Naive thymus-derived CD4-positive, alpha-beta T cell (primary cell): ENCODE measurements around the gene COLEC11. TPM values are rescaled to one million over a fixed set of nuclear protein-coding genes. Genes with fewer than 3 reads are reported as not detected.
"Not testable (repeated sequence)": the region's sequence is repeated elsewhere in the genome, so short reads cannot be mapped to it uniquely, and the experiment has no call there.

Experiments
- ATAC-seq: fragments of 150-1000 bp; cut with Tn5 transposase; 2 replicates; pipeline ENCODE4 v1.10.0; 2021; ENCODE audit warnings: mild to moderate bottlenecking, moderate library complexity
- CTCF ChIA-PET: fragments of 350-600 bp; sonication (Branson Sonifier 250); formaldehyde crosslinking; loops from one replicate; lab custom pipeline; 2021; ENCODE audit warnings: antibody characterized with exemption; lab: Charles Lee
- POLR2A ChIA-PET: fragments of 350-600 bp; sonication (Branson Sonifier 250); formaldehyde crosslinking; loops from one replicate; lab custom pipeline; 2021; ENCODE audit warnings: antibody characterized with exemption, inconsistent platforms; lab: Charles Lee
- DNase-seq, 9 donors: peaks; one replicate each; pipeline versions ENCODE4 v3.0.0 to v3.0.0-alpha.2; 2020 to 2022; ENCODE audit warnings: mixed read lengths in 1 of 9
- H3K27ac ChIP-seq: one replicate; pipeline ENCODE4 v1.7.0; 2013; ENCODE audit warnings: mild to moderate bottlenecking, low read depth, low read length, moderate library complexity
- H3K27me3 ChIP-seq, 2 donors: one replicate each; pipeline ENCODE4 v1.7.0; 2013; ENCODE audit warnings: low read length in 2 of 2, mild to moderate bottlenecking in 2 of 2, moderate library complexity in 2 of 2; ENCODE audit not compliant: control insufficient read depth in 2 of 2, insufficient read depth in 2 of 2
- H3K36me3 ChIP-seq, 3 experiments: 1 replicate in 2 of 3; 2 replicates in 1 of 3; pipeline ENCODE4 v1.7.0; 2013; ENCODE audit warnings: low read length in 3 of 3, mild to moderate bottlenecking in 3 of 3, moderate library complexity in 1 of 3; ENCODE audit not compliant: insufficient read depth in 3 of 3, control insufficient read depth in 2 of 3
- H3K4me1 ChIP-seq, 2 donors: one replicate each; pipeline ENCODE4 v1.7.0; 2013; ENCODE audit warnings: low read length in 2 of 2, mild to moderate bottlenecking in 2 of 2, moderate library complexity in 1 of 2; ENCODE audit not compliant: control insufficient read depth in 2 of 2, insufficient read depth in 2 of 2
- H3K4me3 ChIP-seq: 2 replicates; pipeline ENCODE4 v1.7.0; 2013; ENCODE audit warnings: mild to moderate bottlenecking, low read length
- H3K9me3 ChIP-seq, 3 experiments: 1 replicate in 2 of 3; 2 replicates in 1 of 3; pipeline ENCODE4 v1.7.0; 2013; ENCODE audit warnings: low read length in 3 of 3; ENCODE audit not compliant: control insufficient read depth in 2 of 3
- H3K27ac Mint-ChIP-seq, 9 donors: one replicate each; pipeline ENCODE4 v1.8.0; 2020 to 2022; ENCODE audit warnings: mixed read lengths in 9 of 9, mild to moderate bottlenecking in 8 of 9, moderate library complexity in 5 of 9, inconsistent platforms in 2 of 9
- H3K27me3 Mint-ChIP-seq, 5 donors: one replicate each; pipeline ENCODE4 v1.8.0; 2021 to 2022; ENCODE audit warnings: mixed read lengths in 5 of 5, mild to moderate bottlenecking in 1 of 5
- H3K36me3 Mint-ChIP-seq, 5 donors: one replicate each; pipeline ENCODE4 v1.8.0; 2020 to 2022; ENCODE audit warnings: mixed read lengths in 5 of 5, mild to moderate bottlenecking in 3 of 5, inconsistent platforms in 1 of 5
- H3K4me1 Mint-ChIP-seq, 7 donors: one replicate each; pipeline ENCODE4 v1.8.0; 2020 to 2022; ENCODE audit warnings: mixed read lengths in 7 of 7, mild to moderate bottlenecking in 3 of 7, inconsistent platforms in 1 of 7
- H3K4me3 Mint-ChIP-seq, 10 donors: one replicate each; pipeline ENCODE4 v1.8.0; 2020 to 2022; ENCODE audit warnings: mild to moderate bottlenecking in 10 of 10, mixed read lengths in 10 of 10, moderate library complexity in 6 of 10, inconsistent platforms in 2 of 10
- H3K9me3 Mint-ChIP-seq, 11 donors: one replicate each; pipeline ENCODE4 v1.8.0; 2020 to 2022; ENCODE audit warnings: mixed read lengths in 11 of 11, mild to moderate bottlenecking in 4 of 11, inconsistent platforms in 1 of 11, moderate library complexity in 1 of 11
- intact Hi-C, 2 donors: fragments of 100-400 bp; cut with micrococcal nuclease; formaldehyde crosslinking; loops; one replicate each; pipeline ENCODE4 v1.15.1; 2023
- polyA plus RNA-seq, 2 donors: library from polyadenylated mRNA; unstranded; fragments of 300-500 nt; fragmentation: Illumina TruSeq; gene quantifications; one replicate each; pipeline ENCODE4 v1.2.3, GENCODE V29; 2021
- total RNA-seq, 6 experiments: library from RNA in 5 of 6; stranded (reverse) in 5 of 6; gene quantifications; 1 replicate in 5 of 6; 2 replicates in 1 of 6; pipeline ENCODE4 v1.2.3 and lab custom pipeline; 2021 to 2026

COLEC11 gene
- total and polyA plus RNA-seq, 7 experiments from 2014 or later = 0.46 to 0.48 TPM; not detected in 5

- Mint-ChIP-seq H3K36me3 (no peaks in the 10 kb centered on the region), H3K9me3 (no peaks in the 10 kb centered on the region), H3K4me1 (no peaks in the 10 kb centered on the region), H3K4me3 (no peak overlapping the region), H3K27ac (no peak overlapping the region), H3K27me3 (peaks cover 0 to 10% (median 0%) of the 10 kb centered on the region in 5 donors)
- Histone ChIP-seq H3K27ac (no peak overlapping the region), H3K4me3 (no peak overlapping the region), H3K36me3 (no peaks in the 10 kb centered on the region), H3K9me3 (no peaks in the 10 kb centered on the region), H3K27me3 (no peaks in the 10 kb centered on the region), H3K4me1 (no peaks in the 10 kb centered on the region)
- intact Hi-C loops = no loop called here
- ChIA-PET POLR2A (no interaction called here), CTCF (interaction anchor here (0.8 kb wide), 1 partner anchor 8 kb away, joined by 3 read pairs; no protein-coding TSS in a partner anchor)
- DNase-seq (no peak), ATAC-seq (no peak)
Measured at GRCh38 chr2:3633982-3634595, 39.2 kb downstream of the COLEC11 start.

DNA sequence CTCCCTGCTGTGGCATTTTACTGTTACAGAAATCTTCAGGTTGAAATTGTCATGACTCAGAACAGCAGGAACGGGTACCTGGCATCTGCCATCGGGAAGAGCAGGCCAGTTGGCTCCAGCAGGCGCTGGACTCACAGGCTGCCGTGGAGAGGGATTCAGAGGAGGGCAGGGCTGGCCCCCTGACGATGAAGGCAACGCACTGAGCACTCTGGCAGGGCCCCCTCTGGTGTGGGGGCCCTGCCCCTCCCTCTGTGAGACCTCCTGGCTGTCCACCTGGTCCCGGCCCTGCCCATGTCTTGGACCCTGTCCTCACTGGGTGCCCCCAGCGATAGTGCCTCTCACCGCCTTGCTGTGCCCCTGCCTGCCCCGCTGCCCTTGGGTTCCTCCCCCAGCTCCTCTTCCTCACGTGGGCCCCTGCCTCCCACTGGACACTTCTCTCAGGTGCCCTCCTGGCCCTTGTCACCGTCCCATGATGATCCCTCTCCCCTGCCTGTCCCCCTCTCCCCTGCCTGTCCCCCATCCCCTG lies 39.7 kb downstream of the COLEC11 start:
- Histone ChIP-seq H3K4me1 (no peaks in the 10 kb centered on the region), H3K4me3 (no peak overlapping the region), H3K36me3 (no peaks in the 10 kb centered on the region), H3K9me3 (no peaks in the 10 kb centered on the region), H3K27ac (no peak overlapping the region), H3K27me3 (no peaks in the 10 kb centered on the region)
- Mint-ChIP-seq H3K9me3 (no peaks in the 10 kb centered on the region), H3K27ac (no peak overlapping the region), H3K27me3 (peaks cover 0 to 10% (median 0%) of the 10 kb centered on the region in 5 donors), H3K36me3 (no peaks in the 10 kb centered on the region), H3K4me3 (no peak overlapping the region), H3K4me1 (no peaks in the 10 kb centered on the region)
- ATAC-seq (no peak), DNase-seq (no peak)
- intact Hi-C loops = no loop called here
- ChIA-PET POLR2A (no interaction called here), CTCF (no interaction called here)

DNA sequence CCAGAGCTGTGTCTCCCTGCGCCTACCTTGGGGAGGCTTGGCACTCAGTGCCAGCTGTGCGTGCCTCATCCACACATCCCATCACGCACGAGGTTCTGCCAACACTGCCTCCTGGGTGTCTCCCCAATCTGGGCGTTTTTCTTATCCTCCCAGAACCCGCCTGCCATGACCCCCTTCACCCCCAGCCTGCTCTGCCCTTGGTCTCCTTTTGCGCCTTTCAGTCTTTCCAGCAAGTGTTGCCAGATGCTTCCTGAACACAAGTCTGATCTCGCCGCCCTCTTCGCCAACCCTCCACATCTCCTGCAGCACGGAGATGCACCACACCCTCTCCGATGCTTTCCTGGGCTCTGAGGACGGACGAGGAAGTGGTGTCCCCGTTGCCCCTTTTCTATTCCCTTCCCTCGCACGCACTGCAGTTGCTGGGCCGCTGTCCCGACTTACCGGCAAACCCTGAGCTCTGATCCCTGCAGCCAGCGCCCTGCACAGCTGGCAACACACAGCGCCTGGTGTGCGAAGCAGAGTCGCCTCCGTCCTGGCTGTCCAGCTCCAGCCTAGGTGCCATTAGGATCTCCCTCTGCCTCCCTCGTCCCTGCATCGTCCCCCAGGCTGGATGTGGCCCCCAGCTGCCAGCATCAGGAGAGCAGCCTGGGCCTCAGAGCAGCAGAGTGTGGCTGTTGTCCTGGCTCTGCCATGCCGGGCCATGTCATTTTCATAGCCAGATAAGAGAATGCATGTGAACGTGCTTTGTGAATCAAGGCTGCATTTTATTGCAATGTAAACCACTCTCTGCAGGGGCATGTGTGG lies 40.5 kb downstream of the COLEC11 start:
- no peaks in the 10 kb centered on the region for H3K36me3 Mint-ChIP-seq
- H3K9me3 Mint-ChIP-seq = no peaks in the 10 kb centered on the region
- intact Hi-C loops = no loop called here
- Histone ChIP-seq H3K9me3 (no peaks in the 10 kb centered on the region), H3K27me3 (no peaks in the 10 kb centered on the region), H3K36me3 (no peaks in the 10 kb centered on the region), H3K27ac (no peak overlapping the region), H3K4me3 (no peak overlapping the region), H3K4me1 (no peaks in the 10 kb centered on the region)
- ATAC-seq (no peak), DNase-seq (no peak)
- ChIA-PET CTCF (no interaction called here), POLR2A (no interaction called here)
- peak overlapping the region in 1 of 9 donors; percentile 41 for H3K27ac Mint-ChIP-seq
- peaks cover 0 to 10% (median 0%) of the 10 kb centered on the region in 5 donors for H3K27me3 Mint-ChIP-seq
- H3K4me1 Mint-ChIP-seq = no peaks in the 10 kb centered on the region
- no peak overlapping the region for H3K4me3 Mint-ChIP-seq

GRCh38 chr2:3635975-3636327 lies 41.0 kb downstream of the COLEC11 start:
- H3K36me3 ChIP-seq, H3K27ac Mint-ChIP-seq, H3K36me3 Mint-ChIP-seq, H3K4me1 ChIP-seq, H3K9me3 Mint-ChIP-seq, intact Hi-C loops, H3K9me3 ChIP-seq, H3K27me3 ChIP-seq, CTCF ChIA-PET, H3K4me3 Mint-ChIP-seq, DNase-seq, ATAC-seq, POLR2A ChIA-PET, H3K27ac ChIP-seq, H3K4me1 Mint-ChIP-seq, H3K4me3 ChIP-seq: not testable (repeated sequence)
- H3K27me3 Mint-ChIP-seq = peaks cover 0 to 10% (median 0%) of the 10 kb centered on the region in 5 donors

DNA sequence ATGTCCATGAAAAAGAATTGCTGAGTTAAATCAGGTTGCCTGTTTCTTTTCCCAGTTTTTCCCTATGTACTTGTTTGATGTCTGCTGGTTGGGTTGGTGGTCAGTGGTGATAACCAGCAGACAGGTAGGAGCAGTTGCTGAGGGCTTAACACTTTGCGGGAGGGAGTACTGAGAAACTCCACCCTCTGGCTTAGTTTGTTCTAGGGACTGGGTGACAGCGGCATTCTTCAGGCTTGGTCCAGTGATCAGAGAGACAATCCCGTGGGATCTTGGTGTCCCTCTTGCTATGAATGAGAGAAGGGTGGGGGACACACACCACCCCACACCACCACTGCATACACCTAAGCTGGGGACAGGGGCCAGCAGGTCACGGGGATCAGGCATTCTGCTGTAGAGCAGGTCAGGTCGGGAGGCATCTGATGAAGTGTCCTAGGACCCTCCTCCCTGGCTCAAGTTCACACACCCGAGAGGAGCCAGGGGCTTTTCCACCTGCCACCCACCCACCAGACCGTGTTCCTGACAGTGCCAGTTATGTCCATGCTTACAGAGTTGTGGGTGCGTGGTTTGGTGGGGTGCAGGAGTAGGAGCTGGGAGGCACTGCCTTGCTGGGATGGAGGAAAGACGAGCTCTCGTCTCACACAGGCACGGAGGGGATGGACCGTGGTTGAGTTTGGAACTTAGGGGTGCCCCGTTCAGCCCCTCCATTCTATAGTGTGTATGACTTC lies 41.8 kb downstream of the COLEC11 start:
- no peaks in the 10 kb centered on the region for H3K4me1 ChIP-seq
- H3K27me3 Mint-ChIP-seq = peaks cover 0 to 10% (median 0%) of the 10 kb centered on the region in 5 donors
- no peaks in the 10 kb centered on the region for H3K36me3 Mint-ChIP-seq
- H3K36me3 ChIP-seq = no peaks in the 10 kb centered on the region
- no peaks in the 10 kb centered on the region for H3K9me3 Mint-ChIP-seq
- CTCF ChIA-PET = no interaction called here
- no peak overlapping the region for H3K4me3 Mint-ChIP-seq
- POLR2A ChIA-PET = no interaction called here
- ATAC-seq (no peak), DNase-seq (no peak)
- H3K27ac ChIP-seq = no peak overlapping the region
- H3K4me3 ChIP-seq = no peak overlapping the region
- no peaks in the 10 kb centered on the region for H3K27me3 ChIP-seq
- no peaks in the 10 kb centered on the region for H3K4me1 Mint-ChIP-seq
- H3K27ac Mint-ChIP-seq = peak overlapping the region in 1 of 9 donors; percentile 36
- intact Hi-C loops = no loop called here
- no peaks in the 10 kb centered on the region for H3K9me3 ChIP-seq

DNA sequence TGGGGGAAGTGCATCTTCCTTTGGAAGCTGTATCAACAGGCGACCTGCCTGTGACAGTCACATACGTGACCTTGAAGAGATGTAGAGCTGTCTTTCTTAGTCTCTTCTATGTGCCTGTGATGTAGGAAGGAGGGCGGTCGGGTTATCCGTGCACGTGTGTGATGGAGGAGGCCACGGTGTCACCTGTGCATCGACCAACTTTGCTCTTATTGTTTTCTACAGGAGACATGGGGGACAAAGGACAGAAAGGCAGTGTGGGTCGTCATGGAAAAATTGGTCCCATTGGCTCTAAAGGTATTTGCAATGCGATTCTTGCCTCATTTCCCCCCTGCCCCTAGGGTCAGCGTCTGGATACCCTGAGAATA lies 42.4 kb downstream of the COLEC11 start:
- H3K36me3 Mint-ChIP-seq = no peaks in the 10 kb centered on the region
- Histone ChIP-seq H3K4me3 (no peak overlapping the region), H3K4me1 (no peaks in the 10 kb centered on the region), H3K9me3 (no peaks in the 10 kb centered on the region), H3K27ac (no peak overlapping the region), H3K36me3 (no peaks in the 10 kb centered on the region), H3K27me3 (no peaks in the 10 kb centered on the region)
- H3K4me1 Mint-ChIP-seq = no peaks in the 10 kb centered on the region
- ATAC-seq (no peak), DNase-seq (no peak)
- no peak overlapping the region for H3K4me3 Mint-ChIP-seq
- peaks cover 0 to 10% (median 0%) of the 10 kb centered on the region in 5 donors for H3K27me3 Mint-ChIP-seq
- H3K27ac Mint-ChIP-seq = no peak overlapping the region
- intact Hi-C loops = no loop called here
- POLR2A ChIA-PET = no interaction called here
- no peaks in the 10 kb centered on the region for H3K9me3 Mint-ChIP-seq
- CTCF ChIA-PET = no interaction called here
